NCI-H748 (cell line): ENCODE results near the gene TMEM203.

ENCODE experiments used
- DNase-seq: peaks from one replicate; lab custom pipeline; 2025; ENCODE audit not compliant: unreplicated experiment; lab: John Stamatoyannopoulos, UW

Gene TMEM203

DNA sequence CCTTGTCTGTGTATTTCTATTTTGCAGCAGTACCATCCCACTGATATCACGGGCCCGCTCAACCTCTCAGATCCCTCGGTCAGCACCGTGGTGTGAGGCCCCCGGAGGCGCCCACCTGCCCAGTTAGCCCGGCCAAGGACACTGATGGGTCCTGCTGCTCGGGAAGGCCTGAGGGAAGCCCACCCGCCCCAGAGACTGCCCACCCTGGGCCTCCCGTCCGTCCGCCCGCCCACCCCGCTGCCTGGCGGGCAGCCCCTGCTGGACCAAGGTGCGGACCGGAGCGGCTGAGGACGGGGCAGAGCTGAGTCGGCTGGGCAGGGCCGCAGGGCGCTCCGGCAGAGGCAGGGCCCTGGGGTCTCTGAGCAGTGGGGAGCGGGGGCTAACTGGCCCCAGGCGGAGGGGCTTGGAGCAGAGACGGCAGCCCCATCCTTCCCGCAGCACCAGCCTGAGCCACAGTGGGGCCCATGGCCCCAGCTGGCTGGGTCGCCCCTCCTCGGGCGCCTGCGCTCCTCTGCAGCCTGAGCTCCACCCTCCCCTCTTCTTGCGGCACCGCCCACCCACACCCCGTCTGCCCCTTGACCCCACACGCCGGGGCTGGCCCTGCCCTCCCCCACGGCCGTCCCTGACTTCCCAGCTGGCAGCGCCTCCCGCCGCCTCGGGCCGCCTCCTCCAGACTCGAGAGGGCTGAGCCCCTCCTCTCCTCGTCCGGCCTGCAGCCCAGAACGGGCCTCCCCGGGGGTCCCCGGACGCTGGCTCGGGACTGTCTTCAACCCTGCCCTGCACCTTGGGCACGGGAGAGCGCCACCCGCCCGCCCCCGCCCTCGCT lies 37.5 kb downstream of the TMEM203 start:
- DNase-seq: peak; percentile 76

DNA sequence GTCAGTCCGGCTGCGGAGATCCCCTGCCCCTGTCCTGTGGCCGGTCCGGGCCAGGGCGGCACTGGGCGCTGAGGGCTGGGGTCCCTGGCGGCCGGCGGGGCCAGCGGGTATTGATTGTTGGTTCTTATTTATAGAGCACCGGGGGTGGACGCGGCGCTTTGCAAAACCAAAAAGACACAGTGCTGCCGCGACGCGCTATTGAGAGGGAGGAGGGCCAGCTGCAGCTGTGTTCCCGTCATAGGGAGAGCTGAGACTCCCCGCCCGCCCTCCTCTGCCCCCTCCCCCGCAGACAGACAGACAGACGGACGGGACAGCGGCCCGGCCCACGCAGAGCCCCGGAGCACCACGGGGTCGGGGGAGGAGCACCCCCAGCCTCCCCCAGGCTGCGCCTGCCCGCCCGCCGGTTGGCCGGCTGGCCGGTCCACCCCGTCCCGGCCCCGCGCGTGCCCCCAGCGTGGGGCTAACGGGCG lies 38.1 kb downstream of the TMEM203 start:
- peak; percentile 38 for DNase-seq

DNA sequence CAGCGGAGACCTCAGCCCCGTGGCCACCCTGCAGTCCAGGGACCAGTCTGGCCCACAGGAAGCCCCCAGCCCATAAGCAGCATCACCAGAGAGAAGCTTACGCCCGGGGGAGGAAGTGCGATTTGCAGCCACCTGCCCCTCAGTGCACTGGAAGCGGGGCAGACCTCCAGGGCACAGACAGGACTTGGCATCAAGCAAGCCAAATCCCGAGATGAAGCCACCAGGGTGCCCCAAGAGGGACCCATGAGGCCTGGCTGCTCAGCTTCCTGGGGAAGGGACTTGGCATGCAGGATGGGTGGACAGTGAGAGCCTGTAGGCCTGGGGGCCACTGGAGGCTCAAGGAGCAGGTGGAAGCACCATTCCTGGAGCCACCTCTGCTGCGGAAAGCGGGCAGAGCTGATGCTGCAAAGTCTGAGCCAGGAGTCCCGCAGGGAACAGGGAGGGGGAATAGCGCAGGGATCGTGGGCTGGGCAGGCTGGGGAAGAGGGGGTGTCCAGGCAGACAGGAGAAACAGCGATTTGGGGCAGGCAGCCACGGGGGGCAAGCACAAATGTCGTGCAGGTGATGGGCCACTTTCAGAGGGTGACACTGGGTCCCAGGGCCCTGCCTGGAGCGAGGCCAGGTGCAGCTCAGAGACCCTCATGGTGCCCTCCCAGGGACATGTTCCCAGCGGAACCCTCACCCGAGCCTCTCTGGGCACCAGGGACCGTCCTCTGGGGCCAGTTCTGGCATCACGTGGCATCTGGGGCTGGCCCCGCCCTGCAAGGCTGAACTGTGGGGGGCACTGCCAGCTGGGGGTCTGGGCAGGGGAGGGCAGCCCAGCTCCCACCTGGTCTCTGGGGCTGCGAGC lies 38.8 kb downstream of the TMEM203 start:
- no peak for DNase-seq

DNA sequence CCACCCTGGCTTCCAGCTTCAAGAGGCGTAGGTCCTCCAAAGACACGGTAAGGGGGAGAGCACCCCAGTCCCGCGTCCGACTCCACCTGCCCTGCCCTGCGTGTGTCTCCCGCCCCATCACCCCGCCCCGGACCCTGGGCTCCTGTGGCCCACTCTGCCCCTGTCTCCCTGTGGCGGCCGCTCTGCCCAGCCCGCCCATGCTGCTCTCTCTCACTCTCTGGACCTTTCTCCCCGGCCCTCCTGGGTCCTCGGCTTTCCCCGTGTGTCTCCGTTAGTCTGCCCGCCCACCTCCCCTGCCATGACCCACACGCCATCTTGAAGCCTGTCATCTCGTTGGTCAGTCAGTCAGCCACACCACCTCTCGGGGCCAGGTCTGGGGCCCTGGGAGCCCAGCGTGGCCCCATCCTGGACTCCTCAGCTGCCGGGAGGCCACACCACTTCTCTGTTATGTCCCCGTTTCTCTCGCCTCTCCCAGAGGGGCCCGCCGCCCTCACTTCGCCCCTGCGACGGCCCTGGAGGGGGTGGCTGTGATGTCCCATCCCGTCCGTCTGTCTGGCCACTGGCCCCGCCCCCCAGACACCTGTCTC lies 40.1 kb downstream of the TMEM203 start:
- no peak for DNase-seq

DNA sequence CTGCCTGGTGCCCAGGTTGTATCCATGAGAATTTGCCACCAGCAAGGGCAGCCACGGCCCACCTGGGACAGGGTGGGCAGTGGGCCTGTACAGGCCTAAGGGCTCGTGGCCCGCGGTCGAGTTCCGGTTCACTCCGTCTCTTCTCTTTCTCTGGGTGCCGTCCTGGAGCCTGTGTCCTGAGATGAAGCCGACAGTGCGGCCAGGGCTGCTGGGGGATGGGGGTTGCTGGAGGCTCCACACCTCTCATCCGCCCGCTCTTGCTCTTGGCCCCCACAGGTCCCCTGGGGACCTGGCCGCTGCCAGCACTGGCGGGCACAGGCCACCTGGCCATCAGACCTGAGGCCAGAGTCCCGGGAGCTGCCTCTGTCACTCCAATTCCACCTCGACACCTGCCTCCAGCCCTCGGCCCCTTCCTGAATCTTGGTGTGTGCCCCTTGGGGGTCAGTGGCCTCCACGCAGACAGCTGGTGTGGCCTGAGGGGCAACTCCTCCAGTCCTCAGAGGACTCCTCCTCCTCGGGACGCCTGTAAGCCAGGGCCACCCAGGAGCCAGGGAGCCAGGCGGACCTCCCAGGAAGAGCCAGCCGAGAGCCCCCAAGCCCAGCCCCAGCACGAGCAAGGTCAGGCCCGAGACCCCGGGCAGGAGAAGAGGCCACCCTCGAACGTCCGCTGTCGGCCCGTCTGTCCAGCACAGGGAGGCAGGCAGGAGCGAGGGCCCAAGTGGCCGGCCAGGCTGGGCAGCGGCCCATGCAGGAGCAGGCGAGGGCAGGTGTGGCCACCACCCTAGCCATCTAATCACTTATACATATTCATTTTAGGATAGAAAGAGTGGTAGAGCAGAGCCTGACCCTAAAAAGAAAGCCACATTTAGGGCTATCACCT lies 40.8 kb downstream of the TMEM203 start:
- no peak for DNase-seq

DNA sequence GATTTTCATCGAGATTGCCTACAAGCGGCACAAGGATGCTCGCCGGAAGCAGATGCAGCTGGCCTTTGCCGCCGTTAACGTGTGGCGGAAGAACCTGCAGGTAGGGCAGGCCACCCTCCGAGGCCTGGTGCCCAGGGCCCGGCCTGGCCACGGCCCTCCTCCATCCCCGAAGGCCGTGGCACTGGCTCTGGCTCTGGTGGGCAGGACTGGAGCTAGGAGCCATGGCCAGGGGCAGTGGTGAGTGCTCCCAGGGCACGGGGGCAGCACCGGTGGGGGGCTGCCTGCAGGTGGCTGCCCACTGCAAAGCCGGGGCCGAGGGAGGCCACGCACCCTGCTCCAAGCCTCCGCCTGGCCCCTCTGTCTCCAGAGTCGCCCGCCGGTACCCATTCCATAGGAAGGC lies 41.6 kb downstream of the TMEM203 start:
- no peak for DNase-seq

DNA sequence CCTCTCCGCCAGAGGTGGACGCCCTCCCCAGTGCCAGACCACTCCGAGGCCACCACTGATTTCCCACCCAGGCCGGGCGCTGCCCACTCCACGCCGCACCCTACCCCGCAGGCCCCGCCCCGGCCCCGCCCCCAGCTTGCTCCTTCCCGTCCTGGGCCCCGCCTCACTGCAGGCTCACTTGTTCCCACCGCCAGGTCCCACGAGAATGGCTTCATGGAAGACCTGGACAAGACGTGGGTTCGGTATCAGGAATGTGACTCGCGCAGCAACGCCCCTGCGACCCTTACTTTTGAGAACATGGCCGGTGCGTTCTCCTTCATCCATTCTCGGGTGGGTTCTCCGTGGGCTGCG lies 42.1 kb downstream of the TMEM203 start:
- DNase-seq: no peak

DNA sequence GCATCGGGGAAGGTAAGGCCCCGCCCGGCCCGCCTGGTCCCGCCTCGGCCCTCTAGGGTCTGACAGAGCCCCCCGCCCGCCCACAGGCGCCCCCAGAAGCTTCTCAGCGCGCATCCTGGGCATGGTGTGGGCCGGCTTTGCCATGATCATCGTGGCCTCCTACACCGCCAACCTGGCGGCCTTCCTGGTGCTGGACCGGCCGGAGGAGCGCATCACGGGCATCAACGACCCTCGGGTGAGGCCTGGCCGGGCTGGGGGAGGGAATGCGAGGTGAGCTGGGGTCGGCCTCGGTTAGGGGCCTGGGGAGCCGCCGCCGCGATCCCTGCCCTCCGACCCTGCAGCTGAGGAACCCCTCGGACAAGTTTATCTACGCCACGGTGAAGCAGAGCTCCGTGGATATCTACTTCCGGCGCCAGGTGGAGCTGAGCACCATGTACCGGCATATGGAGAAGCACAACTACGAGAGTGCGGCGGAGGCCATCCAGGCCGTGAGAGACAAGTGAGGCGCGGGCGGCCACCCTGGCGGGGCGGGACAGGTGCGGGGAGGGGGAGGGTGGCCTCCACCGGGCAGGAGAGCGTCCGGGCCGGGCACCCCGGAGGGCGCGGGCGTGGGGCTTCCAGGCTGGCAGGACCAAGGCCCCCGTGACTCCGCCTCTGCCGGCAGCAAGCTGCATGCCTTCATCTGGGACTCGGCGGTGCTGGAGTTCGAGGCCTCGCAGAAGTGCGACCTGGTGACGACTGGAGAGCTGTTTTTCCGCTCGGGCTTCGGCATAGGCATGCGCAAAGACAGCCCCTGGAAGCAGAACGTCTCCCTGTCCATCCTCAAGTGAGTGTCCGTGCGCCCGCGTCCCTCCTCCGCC lies 42.7 kb downstream of the TMEM203 start:
- DNase-seq: peak; percentile 62

DNA sequence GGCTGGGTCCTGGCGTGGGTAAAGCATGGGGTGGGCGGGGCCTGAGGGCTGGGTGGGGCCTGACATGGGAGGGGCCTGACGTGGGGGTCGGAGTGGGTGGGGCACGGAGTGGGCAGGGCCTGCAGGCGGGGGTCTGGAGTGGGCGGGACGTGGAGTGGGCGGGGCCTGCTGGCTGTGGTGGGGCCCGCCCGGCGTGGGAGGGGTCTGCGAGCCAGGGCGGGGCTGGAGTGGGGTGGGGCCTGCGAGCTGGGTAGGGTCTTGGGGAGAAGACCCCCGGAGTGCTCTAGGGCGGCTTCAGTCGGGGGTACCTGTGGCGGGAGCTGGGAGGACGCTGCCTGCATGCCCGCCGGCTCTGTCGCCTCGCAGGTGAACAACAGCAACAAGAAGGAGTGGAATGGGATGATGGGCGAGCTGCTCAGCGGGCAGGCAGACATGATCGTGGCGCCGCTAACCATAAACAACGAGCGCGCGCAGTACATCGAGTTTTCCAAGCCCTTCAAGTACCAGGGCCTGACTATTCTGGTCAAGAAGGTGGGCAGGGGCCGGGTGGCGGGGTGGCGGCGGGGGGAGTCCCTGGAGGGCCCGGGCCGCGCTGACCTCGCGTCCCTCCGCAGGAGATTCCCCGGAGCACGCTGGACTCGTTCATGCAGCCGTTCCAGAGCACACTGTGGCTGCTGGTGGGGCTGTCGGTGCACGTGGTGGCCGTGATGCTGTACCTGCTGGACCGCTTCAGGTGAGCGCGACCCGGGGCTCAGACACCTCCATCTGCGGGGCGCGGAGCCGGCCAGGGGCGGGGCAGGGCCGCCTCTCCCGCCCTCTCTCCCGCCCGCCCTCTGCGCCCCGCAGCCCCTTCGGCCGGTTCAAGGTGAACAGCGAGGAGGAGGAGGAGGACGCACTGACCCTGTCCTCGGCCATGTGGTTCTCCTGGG lies 43.6 kb downstream of the TMEM203 start:
- DNase-seq: peak; percentile 81

DNA sequence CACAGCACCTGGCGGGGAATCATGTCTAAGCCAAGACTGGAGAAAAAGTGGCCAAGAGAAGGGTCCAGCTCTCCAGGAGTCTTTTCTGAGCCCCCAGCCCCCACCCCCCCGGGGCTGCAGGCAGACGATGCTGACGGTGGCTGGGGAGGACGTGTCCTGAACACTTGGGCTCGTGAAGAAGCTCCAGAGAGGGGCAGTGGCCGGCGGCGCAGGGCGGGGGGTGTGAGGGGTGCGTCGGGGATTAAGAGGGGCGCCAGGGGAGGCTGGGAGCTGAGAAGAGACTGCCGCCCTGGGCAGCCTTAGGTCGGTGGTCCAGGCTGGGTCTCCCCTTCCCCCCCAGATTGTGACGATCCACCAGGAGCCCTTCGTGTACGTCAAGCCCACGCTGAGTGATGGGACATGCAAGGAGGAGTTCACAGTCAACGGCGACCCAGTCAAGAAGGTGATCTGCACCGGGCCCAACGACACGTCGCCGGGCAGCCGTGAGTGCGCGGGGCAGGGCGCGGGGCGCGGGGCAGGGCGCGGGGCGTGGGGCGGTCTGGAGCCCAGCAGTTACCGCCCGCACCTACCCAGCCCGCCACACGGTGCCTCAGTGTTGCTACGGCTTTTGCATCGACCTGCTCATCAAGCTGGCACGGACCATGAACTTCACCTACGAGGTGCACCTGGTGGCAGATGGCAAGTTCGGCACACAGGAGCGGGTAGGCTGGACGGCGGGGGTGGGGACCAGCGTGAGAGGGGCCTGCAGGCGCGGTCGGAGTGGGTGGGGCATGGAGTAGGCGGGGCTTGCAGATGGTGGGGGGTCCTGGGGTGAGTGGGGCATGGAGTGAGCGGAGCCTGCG lies 44.5 kb downstream of the TMEM203 start:
- DNase-seq: peak; percentile 88

DNA sequence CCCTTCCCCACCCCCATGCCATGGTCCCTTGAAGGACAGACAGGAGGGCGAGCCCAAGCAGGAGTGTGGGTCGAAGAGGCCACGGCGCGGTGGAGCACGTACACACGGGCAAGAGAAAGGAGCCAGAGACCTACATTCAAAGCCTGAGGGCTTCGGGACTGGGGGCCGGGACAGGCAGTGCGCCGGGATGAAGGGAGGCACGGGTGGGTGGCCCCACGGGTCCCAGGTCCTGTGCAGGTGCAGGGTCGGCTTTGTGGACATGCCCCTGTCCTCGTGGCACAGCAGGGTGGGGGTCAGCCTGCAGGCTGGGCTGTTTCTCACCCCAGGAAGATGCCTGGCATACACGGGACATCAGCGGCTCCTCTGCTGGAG lies 45.4 kb downstream of the TMEM203 start:
- DNase-seq: no peak

DNA sequence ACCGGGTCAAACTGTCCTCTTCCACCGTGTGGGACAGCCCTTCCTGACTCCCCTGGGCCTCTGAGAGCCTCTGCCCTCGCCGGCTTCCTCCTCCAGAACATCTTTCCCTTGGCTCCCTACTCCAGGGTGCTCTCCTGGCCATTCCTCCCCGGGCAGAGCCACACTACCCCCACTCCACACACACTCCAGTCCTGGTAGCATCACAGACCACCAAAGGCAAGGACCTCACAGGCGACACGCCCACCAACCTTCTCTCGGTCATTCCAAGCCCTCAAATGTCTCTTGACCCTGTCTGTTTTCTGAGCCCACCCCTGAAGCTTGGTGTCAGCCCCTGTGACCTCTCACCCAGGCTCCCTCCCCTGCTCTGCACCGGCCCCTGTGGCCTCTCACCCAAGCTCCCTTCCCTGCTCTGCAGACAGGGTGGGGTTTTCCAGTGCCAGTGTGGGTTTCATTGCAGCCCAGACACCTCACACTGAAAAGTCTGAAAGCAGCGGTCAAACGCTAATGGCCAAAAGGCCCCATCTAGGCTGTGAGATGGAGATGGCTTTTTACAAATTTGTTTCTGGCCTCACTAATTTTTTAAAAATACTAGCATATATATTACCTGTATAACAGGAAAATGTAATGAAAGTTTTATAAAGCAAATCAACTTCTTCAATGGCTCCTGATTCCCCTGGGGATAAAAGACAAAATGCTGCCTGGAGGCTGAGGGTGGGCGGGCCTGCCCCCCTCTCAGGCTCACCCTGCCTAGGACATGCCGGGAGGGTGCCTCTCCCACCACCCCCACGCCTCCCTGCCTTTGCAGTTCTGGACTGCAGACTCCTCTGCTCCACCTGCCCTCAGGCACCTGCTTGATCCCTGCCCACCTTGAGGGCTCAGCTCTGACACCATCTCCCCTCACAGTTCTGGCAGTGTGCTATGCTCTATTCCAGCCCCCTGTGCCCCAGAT lies 46.1 kb downstream of the TMEM203 start:
- no peak for DNase-seq

DNA sequence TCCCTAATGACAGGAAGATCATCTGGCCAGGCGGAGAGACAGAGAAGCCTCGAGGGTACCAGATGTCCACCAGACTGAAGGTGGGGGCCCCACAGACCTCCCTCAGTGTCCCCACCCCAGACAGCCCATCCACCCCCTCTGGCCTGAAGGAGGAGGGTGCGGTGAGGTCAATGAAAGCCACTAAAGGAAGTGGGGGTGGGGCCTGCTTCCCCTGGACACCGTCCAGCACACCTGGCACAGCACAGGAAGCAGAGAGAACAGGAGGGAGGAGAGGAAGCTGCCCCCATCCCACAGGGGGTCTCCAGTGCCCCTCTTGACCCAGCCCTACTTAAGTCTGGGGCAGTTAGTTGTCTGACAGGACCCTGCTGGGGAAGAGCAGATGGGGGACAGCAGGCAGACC lies 46.8 kb downstream of the TMEM203 start:
- peak; percentile 38 for DNase-seq

DNA sequence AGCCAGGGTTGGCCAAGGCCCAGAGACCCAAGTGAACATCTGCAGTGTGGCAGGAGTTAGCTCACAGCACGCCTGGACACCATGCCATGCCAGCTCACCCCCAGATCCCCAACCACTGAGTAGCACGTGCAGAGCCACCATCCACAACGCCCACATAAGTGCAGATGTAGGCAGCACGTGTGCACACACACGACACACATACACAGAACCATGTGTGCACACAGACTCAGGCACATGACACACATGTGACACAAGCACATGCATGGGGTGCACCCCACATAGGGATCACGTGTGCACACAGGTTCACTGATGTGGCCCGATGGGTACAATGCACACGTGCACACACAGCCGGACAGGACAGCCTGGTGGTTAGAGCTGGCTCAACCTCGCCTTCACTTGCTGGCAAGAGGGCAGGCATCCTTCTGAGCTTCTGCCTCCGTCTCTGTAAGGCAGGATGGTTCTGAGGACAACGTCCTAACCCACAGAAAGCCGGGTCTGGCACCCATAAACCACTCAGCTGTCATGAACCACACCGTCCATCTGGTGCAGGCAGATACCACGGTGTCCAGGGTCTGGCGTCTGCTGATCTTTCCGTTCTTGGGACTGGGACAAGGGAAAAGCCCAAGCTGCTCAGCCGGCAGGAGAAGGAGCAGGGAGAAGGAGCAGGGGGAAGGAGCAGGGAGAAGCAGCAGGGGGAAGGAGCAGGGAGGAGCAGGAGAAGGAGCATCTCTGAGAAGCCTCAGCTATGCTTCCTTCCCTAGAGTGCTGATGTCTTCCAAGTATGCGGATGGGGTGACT lies 47.6 kb downstream of the TMEM203 start:
- DNase-seq: no peak

DNA sequence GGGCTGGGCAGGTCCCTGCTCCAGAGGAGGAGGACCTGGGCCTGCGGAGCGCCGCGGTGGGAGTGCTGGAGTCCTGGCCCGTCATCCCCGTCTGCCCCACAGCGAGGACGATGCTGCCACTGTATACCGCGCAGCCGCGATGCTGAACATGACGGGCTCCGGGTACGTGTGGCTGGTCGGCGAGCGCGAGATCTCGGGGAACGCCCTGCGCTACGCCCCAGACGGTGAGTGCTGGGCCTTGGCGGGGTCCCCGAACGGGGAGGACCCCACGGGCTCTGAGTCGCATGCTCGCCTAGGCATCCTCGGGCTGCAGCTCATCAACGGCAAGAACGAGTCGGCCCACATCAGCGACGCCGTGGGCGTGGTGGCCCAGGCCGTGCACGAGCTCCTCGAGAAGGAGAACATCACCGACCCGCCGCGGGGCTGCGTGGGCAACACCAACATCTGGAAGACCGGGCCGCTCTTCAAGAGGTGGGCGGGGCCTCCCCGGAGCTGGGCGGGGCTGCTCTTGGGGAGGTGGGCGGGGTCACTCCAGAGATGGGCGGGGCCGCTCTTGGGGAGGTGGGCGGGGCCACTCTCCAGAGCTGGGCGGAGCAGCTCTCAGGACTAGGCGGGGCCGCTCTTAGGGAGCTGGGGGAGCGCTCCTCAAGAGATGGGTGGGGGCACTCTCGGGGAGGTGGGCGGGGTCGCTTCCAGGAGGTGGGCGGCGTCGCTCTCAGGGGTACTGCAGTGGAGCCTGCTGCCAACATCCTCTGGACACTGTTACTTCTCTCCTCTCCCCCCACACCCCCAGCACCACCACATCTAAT lies 48.7 kb downstream of the TMEM203 start:
- DNase-seq: peak; percentile 55
